Lung microvascular endothelial cell (primary cell): Measurements from ENCODE around the gene NDUFB4. TPM values are rescaled to one million over a fixed set of nuclear protein-coding genes. Genes with fewer than 3 reads are reported as not detected.

Experiments
- DNase-seq, 2 donors: peaks; one replicate each; pipeline versions ENCODE4 v3.0.0 to v3.0.0-alpha.2; 2010; ENCODE audit warnings: low read depth in 2 of 2
- total RNA-seq: library from RNA; depleted of rRNA; stranded (reverse); fragments of >200 nt; gene quantifications from 2 replicates; pipeline ENCODE4 v1.2.1, GENCODE V29; 2014

Gene NDUFB4
- total RNA-seq: 23.8 and 24.6 TPM in 2 replicates

- DNase-seq: peak; percentile 99
Observed at GRCh38 chr3:120596116-120596852, at the start of gene NDUFB4. NDUFB4 (plus strand) TSS chr3:120596336; CDS start chr3:120596360, 24 bp downstream.

- DNase-seq: no peak
Observed at GRCh38 chr3:120550546-120550945, 45.6 kb upstream of the NDUFB4 start.

- DNase-seq: no peak
Observed at GRCh38 chr3:120552184-120553172, 43.7 kb upstream of the NDUFB4 start.

DNA sequence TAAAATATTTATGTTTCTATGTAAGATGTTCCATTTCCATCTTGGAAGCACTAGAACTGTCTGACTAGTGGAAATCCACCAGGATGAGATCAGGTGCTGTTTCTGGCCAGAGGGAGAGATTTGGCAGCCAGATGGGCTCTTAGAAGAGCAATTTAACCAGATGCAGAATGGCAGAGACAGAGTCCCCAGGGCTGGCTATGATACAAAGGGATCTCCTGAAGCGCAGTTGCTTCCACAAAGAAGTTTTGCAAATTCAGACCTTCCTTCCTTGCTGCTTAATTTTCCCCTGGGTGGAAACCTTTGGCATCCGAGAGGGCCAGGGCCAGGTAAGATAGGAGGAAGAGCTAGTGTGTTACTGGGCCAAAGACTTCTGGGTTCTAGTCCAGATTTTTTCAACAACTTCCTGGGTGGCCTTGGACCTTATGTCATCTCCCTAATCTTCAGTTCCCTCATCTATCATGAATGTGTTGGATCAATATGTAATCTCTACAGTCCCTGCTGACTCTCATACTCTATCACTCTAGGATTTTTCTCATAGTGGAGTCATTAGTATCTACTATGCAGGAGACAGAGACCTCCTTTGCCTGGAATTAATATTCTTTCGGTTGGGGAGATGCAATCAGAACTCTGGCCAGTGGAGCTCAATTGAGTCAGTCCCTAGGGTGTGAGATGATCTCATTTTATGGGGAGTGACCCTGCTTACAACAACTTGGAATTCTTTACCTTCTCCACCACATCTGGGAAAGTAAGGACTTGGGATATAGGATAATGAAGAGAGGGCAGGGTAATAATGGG, 41.1 kb upstream of the NDUFB4 start:
- no peak for DNase-seq

- DNase-seq: no peak
Observed at GRCh38 chr3:120555657-120556509, 40.3 kb upstream of the NDUFB4 start.

GRCh38 chr3:120557115-120557514, 39.0 kb upstream of the NDUFB4 start:
- no peak for DNase-seq

- DNase-seq: peak; percentile 92 to 93
Observed at GRCh38 chr3:120558771-120559241, 37.3 kb upstream of the NDUFB4 start.

DNA sequence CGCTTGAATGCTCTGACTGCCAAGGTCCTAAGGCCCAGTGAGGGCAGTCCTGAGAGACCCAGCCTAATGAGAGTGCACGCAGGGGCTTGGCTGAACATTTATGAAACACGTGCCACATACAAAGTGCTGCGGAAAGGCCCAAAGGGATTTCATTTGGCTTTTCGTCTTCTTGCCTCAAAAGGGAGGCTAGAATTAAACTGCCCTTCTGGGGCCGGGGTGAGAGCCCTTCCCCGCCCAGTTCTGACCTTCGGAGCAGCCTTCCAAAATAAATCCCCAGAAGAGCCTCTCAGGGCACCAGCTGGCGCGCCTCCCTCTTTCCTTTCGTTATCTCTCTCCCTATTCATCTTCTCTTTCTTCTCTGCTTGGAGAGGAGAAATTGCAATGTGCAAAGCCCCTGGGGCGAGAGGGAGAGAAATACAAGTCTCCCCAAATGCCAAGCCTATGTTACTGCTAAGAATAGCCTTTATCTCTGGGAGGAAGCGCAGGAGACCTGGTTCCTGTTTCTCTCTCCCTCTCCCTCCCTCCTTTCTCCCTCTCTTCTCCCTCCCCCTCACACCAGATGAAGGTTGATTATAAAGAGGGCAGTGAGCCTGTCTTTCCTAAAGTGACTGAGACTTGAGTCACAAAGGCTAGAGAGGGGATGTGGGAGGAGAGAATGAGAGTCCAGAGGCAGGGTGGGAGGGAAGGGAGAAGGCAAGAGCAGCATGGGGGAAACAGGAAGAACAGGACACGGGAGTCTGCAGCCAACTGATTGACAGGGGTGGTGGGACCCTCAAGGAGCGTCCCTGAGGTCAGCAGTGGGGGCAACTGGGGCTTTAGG, 36.7 kb upstream of the NDUFB4 start:
- peak in 1 of 2 donors; percentile 69 for DNase-seq

GRCh38 chr3:120560304-120561250, 35.6 kb upstream of the NDUFB4 start:
- peak; percentile 29 to 34 for DNase-seq

DNA sequence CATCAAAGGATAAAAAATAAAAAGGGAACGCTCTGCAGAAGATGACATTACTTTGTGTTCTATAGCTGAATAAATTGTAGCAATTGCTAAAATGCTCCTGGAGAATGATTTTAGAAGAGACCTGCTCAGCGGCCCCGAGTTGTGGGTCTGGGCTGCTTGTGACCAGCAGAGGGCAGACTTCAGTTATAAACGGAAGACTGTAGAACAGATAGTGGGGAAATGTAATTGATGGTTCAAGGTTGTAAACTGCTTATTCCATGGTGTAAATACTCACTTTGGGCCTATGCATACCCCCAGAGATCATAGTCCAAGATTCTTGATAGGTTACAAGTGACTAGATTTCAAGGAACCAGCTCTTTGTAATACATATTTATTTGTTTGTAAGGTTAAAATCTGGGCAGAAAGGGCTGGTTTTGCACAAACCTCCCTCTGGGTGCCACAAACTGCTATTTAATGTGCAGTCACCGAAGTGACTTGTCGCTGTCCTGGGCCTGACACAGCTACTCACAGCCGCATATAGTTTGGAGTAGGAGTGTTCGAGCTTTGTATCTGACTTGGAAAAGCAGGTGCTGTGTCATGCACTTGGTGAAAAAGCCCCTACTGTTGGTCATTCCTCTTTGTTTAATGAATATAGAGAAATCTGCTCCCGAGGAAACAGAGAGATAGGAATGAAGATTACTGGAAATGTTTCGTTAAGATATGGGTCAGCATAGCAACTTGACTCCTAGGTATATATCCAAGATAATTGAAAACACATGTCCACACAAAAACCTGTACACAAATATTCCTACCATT, 34.7 kb upstream of the NDUFB4 start:
- DNase-seq: peak; percentile 78 to 86

DNA sequence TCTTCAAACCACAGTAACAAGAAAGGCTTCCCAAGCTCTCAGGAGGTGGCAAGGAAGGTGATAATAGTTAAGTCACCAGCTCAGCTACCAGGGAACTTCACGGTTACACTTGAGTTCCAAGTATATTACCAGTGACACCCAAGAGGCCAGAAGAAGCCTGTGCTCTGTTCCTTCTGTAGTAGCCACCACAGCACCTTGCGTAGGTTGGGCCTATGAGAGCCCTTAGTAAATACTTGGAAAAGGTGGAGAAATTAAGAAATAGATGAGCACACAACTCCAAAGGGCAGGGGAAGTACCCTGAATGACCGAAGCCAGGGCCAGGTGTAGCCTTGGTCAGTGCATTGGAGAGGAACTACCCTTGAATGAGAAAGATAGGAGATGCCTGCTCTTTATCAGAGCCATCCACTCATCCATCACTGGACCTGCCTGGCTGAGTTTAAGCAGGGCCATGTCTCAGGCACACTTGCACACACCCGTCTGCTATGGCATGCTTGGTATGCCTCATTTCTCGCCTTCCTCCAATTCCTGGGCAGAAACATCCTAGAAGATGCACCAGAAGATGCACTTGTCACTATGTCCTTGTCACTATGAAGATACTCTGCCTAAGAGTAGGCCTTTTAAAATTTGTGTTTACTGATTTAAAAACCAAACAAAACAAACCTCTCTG, 32.6 kb upstream of the NDUFB4 start:
- no peak for DNase-seq

DNA sequence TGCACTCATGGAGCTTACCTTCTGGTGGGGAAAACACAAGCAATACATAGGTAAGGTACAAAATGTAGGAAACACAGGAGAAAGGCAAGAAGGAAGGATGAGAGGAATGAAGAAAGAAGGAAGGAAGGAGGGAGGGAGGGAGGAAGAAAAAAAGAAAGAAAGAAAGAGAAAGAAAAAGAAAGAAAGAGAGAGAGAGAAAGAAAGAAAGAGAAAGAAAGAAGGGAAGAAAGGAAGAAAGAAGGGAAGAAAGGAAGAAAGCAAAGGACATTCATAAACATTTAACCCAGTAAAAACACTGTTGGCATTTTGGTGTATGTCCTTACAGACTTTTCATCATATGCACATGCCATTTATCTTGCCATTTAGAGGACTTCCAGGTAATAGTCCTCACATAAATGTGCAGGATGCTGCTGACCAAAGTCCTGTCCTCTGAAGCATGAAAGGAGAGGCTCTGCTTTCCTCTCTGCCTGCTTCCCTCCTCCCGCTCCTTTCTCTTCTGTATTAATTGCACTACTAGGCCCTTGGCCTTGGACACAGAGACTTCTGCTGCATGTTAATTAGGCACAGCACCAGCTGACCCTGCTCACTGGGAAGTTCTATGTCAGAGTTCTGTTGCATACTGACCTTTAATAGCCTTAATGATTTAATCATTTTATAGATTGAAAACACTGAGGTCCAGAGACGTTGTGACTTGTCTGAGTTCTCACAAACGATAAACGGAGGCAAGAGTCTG, 29.7 kb upstream of the NDUFB4 start:
- no peak for DNase-seq

DNA sequence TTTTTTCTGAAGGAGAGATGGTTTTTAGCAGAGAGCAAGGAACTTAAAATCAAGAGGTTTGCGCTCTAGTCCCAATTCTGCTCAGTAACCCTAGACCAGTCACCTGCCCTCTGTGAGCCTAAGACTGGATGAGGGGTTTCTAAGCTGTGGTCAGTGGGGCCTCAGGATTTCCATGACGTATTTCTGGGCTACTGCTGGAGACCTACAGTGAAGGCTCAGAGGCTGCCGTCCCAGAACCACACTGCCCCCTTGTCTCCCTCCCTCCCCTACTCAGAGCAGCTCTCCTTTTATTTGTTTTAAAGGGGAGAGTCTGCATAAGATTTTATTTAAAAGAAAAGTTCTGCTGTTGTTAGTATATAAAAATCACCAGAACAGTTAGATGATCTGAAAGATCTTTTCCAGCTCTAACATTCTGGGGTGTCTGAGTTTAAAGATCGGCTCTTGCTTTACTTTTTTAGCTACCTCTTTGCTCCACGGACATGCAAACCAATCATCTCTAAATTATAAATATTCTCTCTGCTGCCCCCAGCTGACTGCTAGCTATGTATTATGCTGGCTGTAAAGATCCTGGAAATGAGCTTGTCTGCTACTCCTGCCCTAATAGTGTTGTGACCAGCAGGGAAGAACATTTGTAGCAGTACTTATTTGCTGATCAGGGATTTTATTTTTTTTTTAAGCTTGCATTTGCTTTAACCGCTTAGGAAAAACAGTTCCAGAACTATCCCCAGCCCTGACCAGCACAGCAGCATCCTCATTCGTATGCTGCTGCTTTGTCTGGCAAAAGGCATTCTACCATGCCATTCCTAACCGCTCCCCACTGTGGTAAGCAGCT, 28.6 kb upstream of the NDUFB4 start:
- DNase-seq: peak; percentile 51 to 52

- DNase-seq: no peak
Observed at GRCh38 chr3:120568202-120568531, 28.0 kb upstream of the NDUFB4 start.

DNA sequence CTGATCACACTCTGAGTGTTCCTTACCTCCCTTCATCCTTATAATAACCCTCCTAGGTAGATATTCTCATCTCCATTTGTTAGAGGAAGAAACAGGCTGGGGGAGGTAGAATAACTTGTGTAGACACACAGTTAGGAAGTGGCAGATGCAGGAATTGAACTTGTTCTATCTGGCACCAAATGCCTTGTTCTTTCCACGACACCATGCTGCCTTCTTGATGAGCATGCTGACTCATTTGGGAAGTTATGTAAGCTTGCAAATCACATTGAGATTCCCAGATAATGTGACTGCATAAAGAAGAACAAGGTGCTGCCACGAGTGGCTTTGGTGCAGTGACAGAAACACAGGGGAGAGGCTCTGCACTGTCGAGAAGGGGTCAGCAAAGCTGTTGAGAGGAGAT, 27.5 kb upstream of the NDUFB4 start:
- peak in 1 of 2 donors; percentile 57 for DNase-seq
